ENCODE results near the gene STRBP.
"Not testable (repeated sequence)": the region's sequence is repeated elsewhere in the genome, so short reads cannot be mapped to it uniquely, and the experiment has no call there.

The STRBP gene

DNA sequence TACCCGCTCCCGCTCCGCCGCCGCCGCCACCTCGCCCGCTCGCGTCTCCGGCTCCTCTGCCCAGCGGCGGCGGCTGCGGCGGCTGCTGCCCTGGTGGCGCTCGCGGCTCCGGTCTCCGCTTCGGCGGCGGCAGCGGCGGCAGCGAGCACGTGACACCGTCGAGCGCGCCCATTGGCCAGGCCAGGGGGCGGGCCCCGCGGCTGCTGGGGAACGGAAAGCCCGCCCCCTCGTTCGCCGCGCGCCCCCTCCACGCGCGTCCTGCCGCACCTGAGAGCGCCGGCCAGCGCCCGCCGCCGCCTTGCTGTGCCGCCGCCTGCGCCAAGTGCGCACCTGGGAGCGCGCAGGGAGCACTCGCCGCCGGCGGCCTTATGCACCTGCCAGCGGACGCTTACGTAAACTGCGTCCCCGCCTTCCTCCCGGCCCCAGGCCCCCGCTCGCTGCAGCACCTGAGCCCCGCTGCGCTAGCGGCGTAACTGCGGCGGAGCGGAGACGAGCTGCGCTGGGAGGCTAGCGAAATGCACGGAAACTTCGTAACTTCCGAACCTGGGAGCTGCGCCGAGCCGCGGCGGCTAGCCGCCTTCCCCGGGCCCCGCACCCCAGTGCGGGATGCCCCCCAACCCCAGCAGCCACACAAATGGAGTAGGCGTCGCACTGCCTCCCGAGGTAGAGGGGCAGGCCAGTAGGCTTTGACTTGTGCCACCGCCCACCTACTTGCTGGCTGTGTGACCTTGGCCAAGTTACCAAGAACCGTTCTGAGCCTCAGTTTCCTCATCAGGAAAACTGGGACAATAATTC, at the start of gene STRBP:
TSS of gene STRBP (minus strand) at position 122 of the 795 bp plus-strand sequence. CDS start 84,452 bp downstream, outside the sequence.
- DNase-seq (ENCODE audit: low read depth in 2 of 2): peak; percentile 39 to 40

DNA sequence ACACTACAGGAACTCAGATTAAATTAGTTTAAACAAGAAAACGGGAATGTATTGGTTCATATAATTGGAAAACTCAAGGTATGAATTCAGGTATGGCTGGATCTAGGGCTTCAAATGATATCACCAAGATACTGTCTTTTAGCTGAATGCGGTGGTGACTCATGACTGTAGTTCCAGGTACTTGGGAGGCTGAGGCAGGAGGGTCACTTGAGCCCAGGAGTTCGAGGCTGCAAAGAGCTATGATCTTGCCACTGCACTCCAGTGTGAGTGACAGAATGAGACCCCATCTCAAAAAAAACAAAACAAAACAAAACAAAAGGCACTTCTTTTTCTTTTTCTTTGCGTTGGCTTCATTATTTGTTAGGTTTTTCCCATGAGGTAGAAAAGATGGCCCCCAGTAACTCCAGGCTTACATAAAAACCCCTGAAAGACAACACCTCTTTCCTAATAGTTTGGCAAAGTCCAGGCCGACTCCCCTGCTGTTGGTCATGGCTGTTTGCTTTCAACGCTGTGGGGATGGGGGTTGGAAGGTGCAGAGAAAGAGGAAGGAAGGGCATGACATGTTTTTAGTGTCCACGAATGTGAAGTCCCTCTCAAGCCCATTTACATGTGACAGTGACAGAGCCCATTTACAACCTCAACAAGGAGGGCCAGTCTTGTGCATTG, 47.8 kb upstream of the STRBP start:
- no peak for DNase-seq (ENCODE audit: low read depth in 2 of 2)

- DNase-seq (ENCODE audit: low read depth in 2 of 2): no peak
These were observed 47.2 kb upstream of the STRBP start for GRCh38 chr9:123315635-123316034.

GRCh38 chr9:123314617-123315016, 46.2 kb upstream of the STRBP start:
- no peak for DNase-seq (ENCODE audit: low read depth in 2 of 2)

DNA sequence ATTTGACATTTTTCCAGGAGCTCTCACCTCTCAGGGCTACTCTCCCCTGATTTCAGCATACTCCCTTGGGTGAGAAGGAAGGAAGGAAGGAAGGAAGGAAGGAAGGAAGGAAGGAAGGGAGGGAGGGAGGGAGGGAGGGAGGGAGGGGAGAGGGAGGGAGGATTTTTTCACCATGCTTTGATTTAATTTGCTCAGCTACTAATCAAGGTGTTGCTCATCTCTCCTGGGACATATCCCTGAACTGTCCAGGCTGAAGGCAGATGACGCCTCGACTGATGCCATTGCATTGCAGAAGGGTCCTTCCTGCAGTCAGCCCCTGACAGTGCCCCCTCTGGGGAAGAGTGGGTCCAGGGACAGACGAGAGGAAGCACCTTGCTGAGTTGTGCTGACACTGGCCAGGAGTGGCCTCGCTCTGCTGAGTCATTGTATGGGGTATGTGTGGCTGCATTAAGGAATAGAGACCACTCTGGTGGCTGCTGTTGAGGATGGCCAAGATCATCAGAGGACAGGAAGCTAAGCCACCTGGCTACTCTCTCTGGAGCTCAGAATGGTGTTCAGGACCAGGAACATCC, 44.0 kb upstream of the STRBP start:
- DNase-seq (ENCODE audit: low read depth in 2 of 2): no peak

- no peak for DNase-seq (ENCODE audit: low read depth in 2 of 2)
These were observed 42.9 kb upstream of the STRBP start for GRCh38 chr9:123311250-123311752.

- DNase-seq (ENCODE audit: low read depth in 2 of 2): no peak
These were observed 42.3 kb upstream of the STRBP start for GRCh38 chr9:123310551-123311249.

DNA sequence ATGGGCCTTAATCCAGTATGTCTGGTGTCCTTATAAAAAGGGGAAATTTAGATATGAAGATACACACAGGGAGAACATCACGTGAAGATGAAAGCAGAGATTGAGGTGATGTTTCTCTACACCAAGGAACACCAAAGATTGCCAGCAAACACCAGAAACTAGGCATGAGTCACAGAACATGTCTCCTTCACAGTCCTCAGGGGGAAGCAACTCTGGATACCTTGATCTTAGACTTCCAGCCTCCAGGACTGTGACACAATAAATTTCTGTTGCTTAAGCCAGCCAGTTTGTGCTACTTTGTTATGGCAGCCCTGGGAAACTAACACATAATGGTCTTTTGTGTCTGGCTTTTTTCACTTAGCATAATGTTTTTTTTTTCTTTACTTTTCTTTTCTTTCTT, 41.2 kb upstream of the STRBP start:
- DNase-seq (ENCODE audit: low read depth in 2 of 2): no peak

DNA sequence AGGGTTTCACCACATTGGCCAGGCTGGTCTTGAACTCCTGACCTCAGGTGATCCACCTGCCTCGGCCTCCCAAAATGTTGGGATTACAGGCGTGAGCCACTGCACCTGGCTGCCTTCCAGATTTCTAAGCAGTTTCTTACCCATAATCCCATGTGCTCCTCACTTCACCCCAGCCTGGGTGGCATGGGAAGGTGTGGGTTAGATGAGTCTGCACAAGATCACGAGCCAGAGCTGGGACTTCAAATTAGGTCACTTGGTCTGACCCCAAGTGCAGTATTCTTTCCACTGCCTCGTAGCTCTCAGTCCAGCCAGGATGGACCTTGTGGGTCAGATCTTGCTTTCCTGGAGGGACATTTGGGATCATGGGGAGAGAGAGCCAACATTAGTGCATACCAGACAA, 37.5 kb upstream of the STRBP start:
- no peak for DNase-seq (ENCODE audit: low read depth in 2 of 2)

- no peak for DNase-seq (ENCODE audit: low read depth in 2 of 2)
These were observed 35.9 kb upstream of the STRBP start for GRCh38 chr9:123304340-123304691.

DNA sequence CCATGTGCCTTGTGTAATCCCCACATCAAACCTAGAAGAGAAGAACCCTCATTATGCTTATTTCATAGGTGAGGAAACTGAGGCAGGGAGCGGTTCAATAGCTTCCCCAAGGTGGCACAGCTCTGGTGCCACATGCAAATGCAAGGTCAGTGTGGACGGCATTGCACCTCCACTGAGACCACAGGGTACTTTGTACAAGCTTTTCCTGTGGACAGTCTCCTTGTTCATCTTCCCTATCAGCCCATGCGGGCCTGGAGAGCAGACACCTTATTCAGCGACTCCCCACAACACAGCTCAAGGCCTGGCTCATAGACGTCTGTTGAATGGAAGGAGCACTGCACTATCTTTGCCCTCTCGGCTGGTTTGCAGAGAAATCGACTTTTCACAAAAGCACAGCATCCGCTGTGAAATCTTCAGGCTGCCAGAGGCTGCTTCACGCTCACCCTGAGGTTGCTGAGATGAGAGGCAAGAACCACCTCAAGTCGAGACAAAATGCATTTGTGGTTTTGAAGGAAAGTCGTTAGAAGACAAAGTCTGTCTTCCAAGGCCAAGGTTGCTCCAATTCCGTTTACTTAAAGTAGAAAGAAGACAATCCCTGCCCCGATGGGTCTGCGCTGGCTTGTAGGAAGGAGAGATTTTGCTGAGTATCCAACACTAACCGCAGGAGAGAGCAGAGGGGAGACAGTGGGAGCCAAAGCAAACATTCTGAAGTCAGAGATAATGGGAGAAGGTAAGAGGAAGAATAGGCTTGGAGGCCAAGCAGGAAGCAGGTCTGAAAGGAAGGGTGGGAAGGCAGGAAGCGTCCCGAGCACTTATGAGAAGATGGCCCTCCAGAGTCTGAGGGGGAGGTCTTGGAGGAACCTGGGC, 34.2 kb upstream of the STRBP start:
- DNase-seq (ENCODE audit: low read depth in 2 of 2): no peak

- not testable (repeated sequence) for DNase-seq (ENCODE audit: low read depth in 2 of 2)
These were observed 33.5 kb upstream of the STRBP start for GRCh38 chr9:123301936-123302335.

GRCh38 chr9:123300554-123300953, 32.2 kb upstream of the STRBP start:
- no peak for DNase-seq (ENCODE audit: low read depth in 2 of 2)

GRCh38 chr9:123299558-123300126, 31.3 kb upstream of the STRBP start:
- DNase-seq (ENCODE audit: low read depth in 2 of 2): no peak

DNA sequence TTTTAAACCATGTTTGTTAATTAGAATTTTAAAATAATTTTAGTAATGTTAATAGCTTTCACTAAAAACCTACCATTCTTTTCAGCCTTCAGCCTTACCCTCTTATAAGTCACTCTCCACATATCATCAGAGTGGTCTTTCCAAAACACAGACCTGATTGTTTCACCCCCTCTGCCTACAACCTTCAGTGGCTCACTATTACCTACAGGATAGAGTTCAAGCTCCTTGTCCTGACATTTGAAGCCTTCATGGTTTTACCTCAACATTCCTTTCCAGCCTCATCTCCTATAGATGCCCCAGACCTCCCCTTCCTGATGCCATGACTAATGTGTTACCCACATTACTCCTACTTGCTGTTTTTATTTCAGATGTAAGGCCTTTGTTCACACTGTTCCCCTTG, 27.8 kb upstream of the STRBP start:
- no peak for DNase-seq (ENCODE audit: low read depth in 2 of 2)

DNA sequence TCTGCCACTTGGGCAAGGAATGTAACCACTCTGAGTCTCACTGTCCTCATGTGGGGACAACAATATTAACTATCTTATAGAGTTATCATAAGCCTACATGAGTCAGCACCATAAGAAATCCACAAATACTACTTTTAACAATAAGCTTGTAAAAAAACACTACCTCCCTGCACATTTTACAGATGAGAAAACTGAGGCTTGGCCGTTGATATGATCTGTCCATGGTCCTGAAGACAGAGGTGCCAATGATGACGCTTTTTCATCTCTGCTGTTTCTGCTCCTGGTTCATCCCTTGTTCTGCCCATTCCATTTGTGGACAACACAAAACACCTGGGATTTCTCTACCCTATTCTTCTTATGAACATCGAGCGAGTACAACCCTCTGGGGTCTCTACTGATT, 23.4 kb upstream of the STRBP start:
- no peak for DNase-seq (ENCODE audit: low read depth in 2 of 2)

GRCh38 chr9:123290764-123291163, 22.4 kb upstream of the STRBP start:
- no peak for DNase-seq (ENCODE audit: low read depth in 2 of 2)

DNA sequence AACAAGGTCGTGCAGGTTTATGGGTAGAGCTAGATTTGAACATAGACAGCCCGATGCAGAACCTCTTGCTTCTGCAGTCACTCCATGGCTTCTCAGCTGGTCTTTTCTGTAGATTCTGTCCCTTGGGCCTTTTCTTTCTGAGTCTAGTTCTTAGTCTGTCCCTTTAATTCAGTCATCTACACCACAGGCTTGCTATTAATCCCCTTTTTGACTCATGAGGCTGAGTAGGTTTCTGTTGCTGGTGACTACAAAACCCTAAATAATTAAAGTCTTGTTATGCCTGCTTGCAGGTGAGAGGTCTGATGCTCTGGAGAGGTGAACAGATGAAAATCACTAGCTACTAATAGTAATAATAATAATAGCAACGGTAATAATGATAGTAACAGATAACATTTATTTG, 19.3 kb upstream of the STRBP start:
- no peak for DNase-seq (ENCODE audit: low read depth in 2 of 2)

GRCh38 chr9:123286324-123286723, 17.9 kb upstream of the STRBP start:
- no peak for DNase-seq (ENCODE audit: low read depth in 2 of 2)

GRCh38 chr9:123284656-123285055, 16.3 kb upstream of the STRBP start:
- no peak for DNase-seq (ENCODE audit: low read depth in 2 of 2)

- DNase-seq (ENCODE audit: low read depth in 2 of 2): no peak
These were observed 15.1 kb upstream of the STRBP start for GRCh38 chr9:123283455-123283854.

Measured in fibroblast of skin of left biceps (primary cell).